ENCODE results near the gene NPR3. TPM values are rescaled to one million over a fixed set of nuclear protein-coding genes. Genes with fewer than 3 reads are reported as not detected.

The NPR3 gene
- total and polyA plus RNA-seq, 4 donors = 0.70 to 15.4 (median 2.2) TPM

DNA sequence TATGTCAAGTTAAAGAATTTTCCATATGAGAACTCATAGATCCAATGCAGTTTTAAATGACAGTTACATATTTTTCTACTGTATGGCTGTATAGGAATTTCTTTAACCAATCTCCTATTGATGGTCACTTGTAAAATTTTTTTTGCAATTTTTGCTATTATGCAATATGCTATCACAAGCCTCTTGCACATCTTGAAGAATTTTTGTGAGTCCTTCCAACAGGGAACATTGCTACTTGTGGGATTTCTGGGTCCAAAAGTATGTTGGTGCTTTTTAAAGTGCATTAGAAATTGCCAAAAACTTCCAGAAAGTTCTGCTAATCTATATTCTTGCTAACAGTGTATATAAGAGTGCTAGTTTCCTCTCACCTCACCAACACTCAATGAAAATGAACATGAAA is 65.1 kb downstream of the NPR3 start:
- no peaks in the 10 kb centered on the region for H3K4me1 ChIP-seq (ENCODE audit: control insufficient read depth in 4 of 4, insufficient read depth in 4 of 4, low read length in 3 of 4)
- no peak for DNase-seq (ENCODE audit: low spot score)
- no peak for TF ChIP-seq EGR1 (IDR thresholded peaks at IDR 0.05; ENCODE audit: low read depth in 2 of 2)
- TF ChIP-seq FOXA2 (IDR thresholded peaks at IDR 0.05) = no peak
- TF ChIP-seq RAD21 (IDR thresholded peaks at IDR 0.05) = no peak
- TF ChIP-seq RXRA (IDR thresholded peaks at IDR 0.05) = no peak
- no peak for TF ChIP-seq TAF1 (conservative IDR thresholded peaks at IDR 0.05)
- TF ChIP-seq MAX (IDR thresholded peaks at IDR 0.05) = no peak
- TF ChIP-seq HNF4A (conservative IDR thresholded peaks at IDR 0.05) = no peak
- no peak for TF ChIP-seq YY1 (IDR thresholded peaks at IDR 0.05)
- TF ChIP-seq GABPA (IDR thresholded peaks at IDR 0.05 in 1 of 2, conservative IDR thresholded peaks at IDR 0.05 in 1 of 2) = no peak
- no peak for TF ChIP-seq SP1 (IDR thresholded peaks at IDR 0.05)
- TF ChIP-seq, protein P1, sequence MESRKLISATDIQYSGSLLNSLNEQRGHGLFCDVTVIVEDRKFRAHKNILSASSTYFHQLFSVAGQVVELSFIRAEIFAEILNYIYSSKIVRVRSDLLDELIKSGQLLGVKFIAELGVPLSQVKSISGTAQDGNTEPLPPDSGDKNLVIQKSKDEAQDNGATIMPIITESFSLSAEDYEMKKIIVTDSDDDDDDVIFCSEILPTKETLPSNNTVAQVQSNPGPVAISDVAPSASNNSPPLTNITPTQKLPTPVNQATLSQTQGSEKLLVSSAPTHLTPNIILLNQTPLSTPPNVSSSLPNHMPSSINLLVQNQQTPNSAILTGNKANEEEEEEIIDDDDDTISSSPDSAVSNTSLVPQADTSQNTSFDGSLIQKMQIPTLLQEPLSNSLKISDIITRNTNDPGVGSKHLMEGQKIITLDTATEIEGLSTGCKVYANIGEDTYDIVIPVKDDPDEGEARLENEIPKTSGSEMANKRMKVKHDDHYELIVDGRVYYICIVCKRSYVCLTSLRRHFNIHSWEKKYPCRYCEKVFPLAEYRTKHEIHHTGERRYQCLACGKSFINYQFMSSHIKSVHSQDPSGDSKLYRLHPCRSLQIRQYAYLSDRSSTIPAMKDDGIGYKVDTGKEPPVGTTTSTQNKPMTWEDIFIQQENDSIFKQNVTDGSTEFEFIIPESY (IDR thresholded peaks at IDR 0.05) = no peak
- TF ChIP-seq, protein P2, sequence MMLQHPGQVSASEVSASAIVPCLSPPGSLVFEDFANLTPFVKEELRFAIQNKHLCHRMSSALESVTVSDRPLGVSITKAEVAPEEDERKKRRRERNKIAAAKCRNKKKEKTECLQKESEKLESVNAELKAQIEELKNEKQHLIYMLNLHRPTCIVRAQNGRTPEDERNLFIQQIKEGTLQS (IDR thresholded peaks at IDR 0.05) = no peak
- no peak for TF ChIP-seq HNF4G (IDR thresholded peaks at IDR 0.05)
- no peak for TF ChIP-seq NR2F2 (IDR thresholded peaks at IDR 0.05)
- no peak for TF ChIP-seq REST (IDR thresholded peaks at IDR 0.05)
- TF ChIP-seq, protein P3, sequence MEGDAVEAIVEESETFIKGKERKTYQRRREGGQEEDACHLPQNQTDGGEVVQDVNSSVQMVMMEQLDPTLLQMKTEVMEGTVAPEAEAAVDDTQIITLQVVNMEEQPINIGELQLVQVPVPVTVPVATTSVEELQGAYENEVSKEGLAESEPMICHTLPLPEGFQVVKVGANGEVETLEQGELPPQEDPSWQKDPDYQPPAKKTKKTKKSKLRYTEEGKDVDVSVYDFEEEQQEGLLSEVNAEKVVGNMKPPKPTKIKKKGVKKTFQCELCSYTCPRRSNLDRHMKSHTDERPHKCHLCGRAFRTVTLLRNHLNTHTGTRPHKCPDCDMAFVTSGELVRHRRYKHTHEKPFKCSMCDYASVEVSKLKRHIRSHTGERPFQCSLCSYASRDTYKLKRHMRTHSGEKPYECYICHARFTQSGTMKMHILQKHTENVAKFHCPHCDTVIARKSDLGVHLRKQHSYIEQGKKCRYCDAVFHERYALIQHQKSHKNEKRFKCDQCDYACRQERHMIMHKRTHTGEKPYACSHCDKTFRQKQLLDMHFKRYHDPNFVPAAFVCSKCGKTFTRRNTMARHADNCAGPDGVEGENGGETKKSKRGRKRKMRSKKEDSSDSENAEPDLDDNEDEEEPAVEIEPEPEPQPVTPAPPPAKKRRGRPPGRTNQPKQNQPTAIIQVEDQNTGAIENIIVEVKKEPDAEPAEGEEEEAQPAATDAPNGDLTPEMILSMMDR (IDR thresholded peaks at IDR 0.05; ENCODE audit: low read depth, low read length, missing input control) = no peak
- TF ChIP-seq JUND (IDR thresholded peaks at IDR 0.05) = no peak
- TF ChIP-seq FOXA1 (IDR thresholded peaks at IDR 0.05) = no peak
- H3K27ac ChIP-seq (ENCODE audit: low read depth in 1 of 2, low read length in 2 of 2) = no peak overlapping the region
- H3K9me3 ChIP-seq (ENCODE audit: control insufficient read depth in 4 of 4, low read length in 3 of 4) = peaks cover 0 to 4% (median 0%) of the 10 kb centered on the region in 4 donors
- no peaks in the 10 kb centered on the region for H3K27me3 ChIP-seq (ENCODE audit: control insufficient read depth in 4 of 4, insufficient read depth in 4 of 4, low read length in 3 of 4)
- H3K4me3 ChIP-seq (ENCODE audit: low read depth in 1 of 3, low read length in 3 of 3) = no peak overlapping the region
- no peak overlapping the region for H3K9ac ChIP-seq (ENCODE audit: low read depth in 1 of 2, low read length in 2 of 2)
- H3K36me3 ChIP-seq (ENCODE audit: control insufficient read depth in 4 of 4, insufficient read depth in 3 of 4, low read depth in 1 of 4, low read length in 3 of 4) = no peaks in the 10 kb centered on the region

Data from liver (tissue), 9 donors.